HepG2 (cell line): ENCODE measurements around the gene SYNE2.

Experiments used
- MAFF ChIP-seq: IDR thresholded peaks from 2 replicates; pipeline ENCODE4 v1.6.1; 2011; ENCODE audit warnings: low read depth, low read length, improper control_type of control experiment
- NCOA2 ChIP-seq: sonication (generic); formaldehyde crosslinking; IDR thresholded peaks from 2 replicates; pipeline ENCODE4 v1.8.0; 2022; ENCODE audit warnings: inconsistent platforms
- NPAS2 ChIP-seq: sonication (generic); formaldehyde crosslinking; IDR thresholded peaks from 2 replicates; pipeline ENCODE4 v1.8.0; 2022; ENCODE audit warnings: mild to moderate bottlenecking, missing genetic modification reagents, borderline replicate concordance
- NR1H2 ChIP-seq: sonication (generic); formaldehyde crosslinking; IDR thresholded peaks from 2 replicates; pipeline ENCODE4 v1.8.1; 2022; ENCODE audit warnings: low read depth, missing genetic modification reagents, borderline replicate concordance
- PHF8 ChIP-seq: sonication (generic); formaldehyde crosslinking; IDR thresholded peaks from 2 replicates; pipeline ENCODE4 v1.5.0; 2020; ENCODE audit warnings: missing genetic modification reagents
- POLR2AphosphoS5 ChIP-seq: IDR thresholded peaks from 2 replicates; pipeline ENCODE4 v1.6.1; 2012; ENCODE audit warnings: low read depth, low read length
- REST ChIP-seq, 2 experiments: IDR thresholded peaks; 2 replicates each; pipeline ENCODE4 v1.6.1; 2011 to 2012; ENCODE audit warnings: low read length in 2 of 2, borderline replicate concordance in 1 of 2, low read depth in 1 of 2, mild to moderate bottlenecking in 1 of 2, moderate library complexity in 1 of 2
- RFX5 ChIP-seq: IDR thresholded peaks from 2 replicates; pipeline ENCODE4 v1.6.1; 2011; ENCODE audit warnings: low read depth, low read length, improper control_type of control experiment
- RNF2 ChIP-seq: fragments of 450-650 bp; conservative IDR thresholded peaks from 2 replicates; pipeline ENCODE4 v1.6.1; 2016; ENCODE audit warnings: low read depth
- TF ChIP-seq, protein P1 (sequence below): sonication (generic); formaldehyde crosslinking; IDR thresholded peaks from 2 replicates; pipeline ENCODE4 v1.5.0; 2020; ENCODE audit warnings: mild to moderate bottlenecking, missing genetic modification reagents, moderate library complexity
- TF ChIP-seq, protein P2 (sequence below): sonication (generic); formaldehyde crosslinking; IDR thresholded peaks from 2 replicates; pipeline ENCODE4 v1.4.0; 2020; ENCODE audit warnings: missing genetic modification reagents
- TF ChIP-seq, protein P3 (sequence below): sonication (generic); formaldehyde crosslinking; IDR thresholded peaks from 2 replicates; pipeline ENCODE4 v1.4.0; 2020; ENCODE audit warnings: missing genetic modification reagents

- TF ChIP-seq PHF8 (no peak), RFX5 (no peak), MAFF (no peak), NPAS2 (CRISPR knock-in tag) (no peak), POLR2AphosphoS5 (no peak), RNF2 (no peak), REST (IDR thresholded peaks at IDR 0.05; ENCODE audit: borderline replicate concordance in 1 of 2, low read depth in 1 of 2, low read length in 2 of 2) (no peak), NCOA2 (no peak), NR1H2 (CRISPR knock-in tag) (no peak)
- TF ChIP-seq, protein P1, sequence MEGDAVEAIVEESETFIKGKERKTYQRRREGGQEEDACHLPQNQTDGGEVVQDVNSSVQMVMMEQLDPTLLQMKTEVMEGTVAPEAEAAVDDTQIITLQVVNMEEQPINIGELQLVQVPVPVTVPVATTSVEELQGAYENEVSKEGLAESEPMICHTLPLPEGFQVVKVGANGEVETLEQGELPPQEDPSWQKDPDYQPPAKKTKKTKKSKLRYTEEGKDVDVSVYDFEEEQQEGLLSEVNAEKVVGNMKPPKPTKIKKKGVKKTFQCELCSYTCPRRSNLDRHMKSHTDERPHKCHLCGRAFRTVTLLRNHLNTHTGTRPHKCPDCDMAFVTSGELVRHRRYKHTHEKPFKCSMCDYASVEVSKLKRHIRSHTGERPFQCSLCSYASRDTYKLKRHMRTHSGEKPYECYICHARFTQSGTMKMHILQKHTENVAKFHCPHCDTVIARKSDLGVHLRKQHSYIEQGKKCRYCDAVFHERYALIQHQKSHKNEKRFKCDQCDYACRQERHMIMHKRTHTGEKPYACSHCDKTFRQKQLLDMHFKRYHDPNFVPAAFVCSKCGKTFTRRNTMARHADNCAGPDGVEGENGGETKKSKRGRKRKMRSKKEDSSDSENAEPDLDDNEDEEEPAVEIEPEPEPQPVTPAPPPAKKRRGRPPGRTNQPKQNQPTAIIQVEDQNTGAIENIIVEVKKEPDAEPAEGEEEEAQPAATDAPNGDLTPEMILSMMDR (CRISPR knock-in tag) = no peak
- TF ChIP-seq, protein P2, sequence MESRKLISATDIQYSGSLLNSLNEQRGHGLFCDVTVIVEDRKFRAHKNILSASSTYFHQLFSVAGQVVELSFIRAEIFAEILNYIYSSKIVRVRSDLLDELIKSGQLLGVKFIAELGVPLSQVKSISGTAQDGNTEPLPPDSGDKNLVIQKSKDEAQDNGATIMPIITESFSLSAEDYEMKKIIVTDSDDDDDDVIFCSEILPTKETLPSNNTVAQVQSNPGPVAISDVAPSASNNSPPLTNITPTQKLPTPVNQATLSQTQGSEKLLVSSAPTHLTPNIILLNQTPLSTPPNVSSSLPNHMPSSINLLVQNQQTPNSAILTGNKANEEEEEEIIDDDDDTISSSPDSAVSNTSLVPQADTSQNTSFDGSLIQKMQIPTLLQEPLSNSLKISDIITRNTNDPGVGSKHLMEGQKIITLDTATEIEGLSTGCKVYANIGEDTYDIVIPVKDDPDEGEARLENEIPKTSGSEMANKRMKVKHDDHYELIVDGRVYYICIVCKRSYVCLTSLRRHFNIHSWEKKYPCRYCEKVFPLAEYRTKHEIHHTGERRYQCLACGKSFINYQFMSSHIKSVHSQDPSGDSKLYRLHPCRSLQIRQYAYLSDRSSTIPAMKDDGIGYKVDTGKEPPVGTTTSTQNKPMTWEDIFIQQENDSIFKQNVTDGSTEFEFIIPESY (CRISPR knock-in tag) = no peak
- TF ChIP-seq, protein P3, sequence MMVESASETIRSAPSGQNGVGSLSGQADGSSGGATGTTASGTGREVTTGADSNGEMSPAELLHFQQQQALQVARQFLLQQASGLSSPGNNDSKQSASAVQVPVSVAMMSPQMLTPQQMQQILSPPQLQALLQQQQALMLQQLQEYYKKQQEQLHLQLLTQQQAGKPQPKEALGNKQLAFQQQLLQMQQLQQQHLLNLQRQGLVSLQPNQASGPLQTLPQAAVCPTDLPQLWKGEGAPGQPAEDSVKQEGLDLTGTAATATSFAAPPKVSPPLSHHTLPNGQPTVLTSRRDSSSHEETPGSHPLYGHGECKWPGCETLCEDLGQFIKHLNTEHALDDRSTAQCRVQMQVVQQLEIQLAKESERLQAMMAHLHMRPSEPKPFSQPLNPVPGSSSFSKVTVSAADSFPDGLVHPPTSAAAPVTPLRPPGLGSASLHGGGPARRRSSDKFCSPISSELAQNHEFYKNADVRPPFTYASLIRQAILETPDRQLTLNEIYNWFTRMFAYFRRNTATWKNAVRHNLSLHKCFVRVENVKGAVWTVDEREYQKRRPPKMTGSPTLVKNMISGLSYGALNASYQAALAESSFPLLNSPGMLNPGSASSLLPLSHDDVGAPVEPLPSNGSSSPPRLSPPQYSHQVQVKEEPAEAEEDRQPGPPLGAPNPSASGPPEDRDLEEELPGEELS = no peak
Observed at GRCh38 chr14:64201921-64202545, 349.2 kb downstream of the SYNE2 start.
